ENCODE results near the gene ZNF862.

The ZNF862 gene

DNA sequence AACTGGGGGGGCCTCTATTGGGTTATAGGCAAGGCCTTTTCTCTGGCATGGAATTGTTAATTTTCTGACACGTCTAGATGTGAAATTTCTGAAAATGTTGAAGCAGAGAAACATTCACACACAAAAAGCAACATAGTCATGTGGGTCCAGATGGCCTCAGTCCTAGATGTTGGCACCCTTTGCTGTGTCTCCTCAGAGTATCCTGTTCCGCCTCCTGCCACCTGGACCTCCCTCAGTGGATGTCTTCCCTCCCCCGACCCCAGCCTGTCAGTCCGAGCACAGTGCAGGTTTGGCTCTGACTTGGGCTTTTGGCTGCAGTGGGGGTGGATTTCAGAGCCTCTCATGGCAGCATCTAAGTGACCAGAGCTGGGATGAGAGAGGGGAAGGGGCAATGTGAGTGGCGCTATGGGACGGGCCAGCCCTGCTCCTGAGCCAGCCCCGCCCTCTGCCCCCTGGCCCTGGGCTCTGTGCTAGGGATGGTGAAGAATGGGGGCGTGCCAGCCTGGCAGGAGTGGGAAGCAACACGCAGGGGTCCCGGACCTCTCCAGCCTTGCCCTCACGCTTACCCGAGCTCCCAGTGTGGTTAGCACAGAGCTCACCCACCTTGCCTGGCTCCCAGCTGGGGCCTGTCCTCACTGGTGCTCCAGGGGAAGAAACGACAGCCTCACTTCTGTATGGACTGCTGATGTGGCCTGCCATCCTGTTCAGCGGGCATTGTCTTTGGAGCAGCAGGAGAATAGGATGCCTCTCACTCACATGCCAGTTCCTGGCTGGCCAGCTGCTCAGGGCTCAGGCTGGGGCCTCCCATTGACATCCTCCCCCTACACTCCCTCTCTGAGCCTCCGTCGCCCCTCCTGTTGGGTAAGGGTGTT is 41.8 kb downstream of the ZNF862 start (continued):
- TF ChIP-seq ZNF565 (CRISPR knock-in tag; conservative IDR thresholded peaks at IDR 0.05; ENCODE audit: low read depth) (no peak), PPARA (CRISPR knock-in tag; IDR thresholded peaks at IDR 0.05; ENCODE audit: borderline replicate concordance) (no peak), ZNF70 (CRISPR knock-in tag; IDR thresholded peaks at IDR 0.05) (no peak)

DNA sequence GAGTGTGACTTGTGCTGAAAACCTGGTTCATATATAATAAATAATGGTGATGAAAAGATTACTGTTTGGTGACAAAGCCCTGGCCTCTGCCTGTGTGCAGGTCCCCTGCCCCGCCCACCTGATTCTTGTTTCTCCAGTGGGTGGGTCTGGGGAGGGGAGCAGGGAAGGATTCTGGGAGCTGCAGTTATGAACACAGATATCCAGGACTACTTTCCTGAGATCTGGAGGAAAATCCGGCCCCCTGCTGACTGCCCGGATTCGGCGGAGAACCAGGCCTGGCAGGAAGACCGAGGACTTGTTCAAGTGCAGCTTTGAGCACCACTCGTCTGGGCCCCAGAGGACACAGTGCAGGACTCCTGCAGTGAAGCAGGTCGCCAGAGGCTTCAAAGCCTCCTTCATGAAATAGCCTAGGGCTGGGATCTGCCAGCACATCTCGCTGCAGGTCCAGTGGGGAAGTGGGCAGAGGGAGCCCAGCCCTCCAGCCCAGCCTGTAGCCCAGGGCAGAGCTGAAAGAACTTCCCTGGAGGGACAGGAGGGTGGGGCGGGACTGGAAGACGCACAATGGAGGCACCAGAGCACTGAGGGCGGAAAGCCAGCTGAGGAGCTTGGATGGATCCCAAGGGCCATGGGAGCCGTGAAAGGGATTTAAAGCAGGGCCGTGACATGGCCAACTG is 42.6 kb downstream of the ZNF862 start:
- no peak for ATAC-seq
- TF ChIP-seq ZNF565 (CRISPR knock-in tag; conservative IDR thresholded peaks at IDR 0.05; ENCODE audit: low read depth) = no peak
- TF ChIP-seq, protein P1, sequence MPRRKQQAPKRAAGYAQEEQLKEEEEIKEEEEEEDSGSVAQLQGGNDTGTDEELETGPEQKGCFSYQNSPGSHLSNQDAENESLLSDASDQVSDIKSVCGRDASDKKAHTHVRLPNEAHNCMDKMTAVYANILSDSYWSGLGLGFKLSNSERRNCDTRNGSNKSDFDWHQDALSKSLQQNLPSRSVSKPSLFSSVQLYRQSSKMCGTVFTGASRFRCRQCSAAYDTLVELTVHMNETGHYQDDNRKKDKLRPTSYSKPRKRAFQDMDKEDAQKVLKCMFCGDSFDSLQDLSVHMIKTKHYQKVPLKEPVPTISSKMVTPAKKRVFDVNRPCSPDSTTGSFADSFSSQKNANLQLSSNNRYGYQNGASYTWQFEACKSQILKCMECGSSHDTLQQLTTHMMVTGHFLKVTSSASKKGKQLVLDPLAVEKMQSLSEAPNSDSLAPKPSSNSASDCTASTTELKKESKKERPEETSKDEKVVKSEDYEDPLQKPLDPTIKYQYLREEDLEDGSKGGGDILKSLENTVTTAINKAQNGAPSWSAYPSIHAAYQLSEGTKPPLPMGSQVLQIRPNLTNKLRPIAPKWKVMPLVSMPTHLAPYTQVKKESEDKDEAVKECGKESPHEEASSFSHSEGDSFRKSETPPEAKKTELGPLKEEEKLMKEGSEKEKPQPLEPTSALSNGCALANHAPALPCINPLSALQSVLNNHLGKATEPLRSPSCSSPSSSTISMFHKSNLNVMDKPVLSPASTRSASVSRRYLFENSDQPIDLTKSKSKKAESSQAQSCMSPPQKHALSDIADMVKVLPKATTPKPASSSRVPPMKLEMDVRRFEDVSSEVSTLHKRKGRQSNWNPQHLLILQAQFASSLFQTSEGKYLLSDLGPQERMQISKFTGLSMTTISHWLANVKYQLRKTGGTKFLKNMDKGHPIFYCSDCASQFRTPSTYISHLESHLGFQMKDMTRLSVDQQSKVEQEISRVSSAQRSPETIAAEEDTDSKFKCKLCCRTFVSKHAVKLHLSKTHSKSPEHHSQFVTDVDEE (CRISPR knock-in tag; IDR thresholded peaks at IDR 0.05) = no peak
- TF ChIP-seq, protein P2, sequence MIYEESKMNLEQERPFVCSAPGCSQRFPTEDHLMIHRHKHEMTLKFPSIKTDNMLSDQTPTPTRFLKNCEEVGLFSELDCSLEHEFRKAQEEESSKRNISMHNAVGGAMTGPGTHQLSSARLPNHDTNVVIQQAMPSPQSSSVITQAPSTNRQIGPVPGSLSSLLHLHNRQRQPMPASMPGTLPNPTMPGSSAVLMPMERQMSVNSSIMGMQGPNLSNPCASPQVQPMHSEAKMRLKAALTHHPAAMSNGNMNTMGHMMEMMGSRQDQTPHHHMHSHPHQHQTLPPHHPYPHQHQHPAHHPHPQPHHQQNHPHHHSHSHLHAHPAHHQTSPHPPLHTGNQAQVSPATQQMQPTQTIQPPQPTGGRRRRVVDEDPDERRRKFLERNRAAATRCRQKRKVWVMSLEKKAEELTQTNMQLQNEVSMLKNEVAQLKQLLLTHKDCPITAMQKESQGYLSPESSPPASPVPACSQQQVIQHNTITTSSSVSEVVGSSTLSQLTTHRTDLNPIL (CRISPR knock-in tag; IDR thresholded peaks at IDR 0.05; ENCODE audit: low read depth) = no peak
- no peak for TF ChIP-seq ZNF8 (CRISPR knock-in tag; IDR thresholded peaks at IDR 0.05)
- TF ChIP-seq, protein P3, sequence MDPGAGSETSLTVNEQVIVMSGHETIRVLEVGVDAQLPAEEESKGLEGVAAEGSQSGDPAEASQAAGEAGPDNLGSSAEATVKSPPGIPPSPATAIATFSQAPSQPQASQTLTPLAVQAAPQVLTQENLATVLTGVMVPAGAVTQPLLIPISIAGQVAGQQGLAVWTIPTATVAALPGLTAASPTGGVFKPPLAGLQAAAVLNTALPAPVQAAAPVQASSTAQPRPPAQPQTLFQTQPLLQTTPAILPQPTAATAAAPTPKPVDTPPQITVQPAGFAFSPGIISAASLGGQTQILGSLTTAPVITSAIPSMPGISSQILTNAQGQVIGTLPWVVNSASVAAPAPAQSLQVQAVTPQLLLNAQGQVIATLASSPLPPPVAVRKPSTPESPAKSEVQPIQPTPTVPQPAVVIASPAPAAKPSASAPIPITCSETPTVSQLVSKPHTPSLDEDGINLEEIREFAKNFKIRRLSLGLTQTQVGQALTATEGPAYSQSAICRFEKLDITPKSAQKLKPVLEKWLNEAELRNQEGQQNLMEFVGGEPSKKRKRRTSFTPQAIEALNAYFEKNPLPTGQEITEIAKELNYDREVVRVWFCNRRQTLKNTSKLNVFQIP (CRISPR knock-in tag; IDR thresholded peaks at IDR 0.05; ENCODE audit: borderline replicate concordance, low read depth) = no peak
- TF ChIP-seq ISL1 (CRISPR knock-in tag; IDR thresholded peaks at IDR 0.05) = no peak
- no peak for TF ChIP-seq ARNTL (CRISPR knock-in tag; IDR thresholded peaks at IDR 0.05; ENCODE audit: borderline replicate concordance, low read depth)
- TF ChIP-seq SNAI2 (CRISPR knock-in tag; IDR thresholded peaks at IDR 0.05) = no peak
- TF ChIP-seq BACH2 (CRISPR knock-in tag; IDR thresholded peaks at IDR 0.05; ENCODE audit: borderline replicate concordance) = no peak
- TF ChIP-seq ZFP30 (CRISPR knock-in tag; IDR thresholded peaks at IDR 0.05) = no peak
- no peak for TF ChIP-seq ZNF70 (CRISPR knock-in tag; IDR thresholded peaks at IDR 0.05)
- no peak for TF ChIP-seq ZFP3 (CRISPR knock-in tag; IDR thresholded peaks at IDR 0.05)
- no peak for TF ChIP-seq RARB (CRISPR knock-in tag; IDR thresholded peaks at IDR 0.05)

DNA sequence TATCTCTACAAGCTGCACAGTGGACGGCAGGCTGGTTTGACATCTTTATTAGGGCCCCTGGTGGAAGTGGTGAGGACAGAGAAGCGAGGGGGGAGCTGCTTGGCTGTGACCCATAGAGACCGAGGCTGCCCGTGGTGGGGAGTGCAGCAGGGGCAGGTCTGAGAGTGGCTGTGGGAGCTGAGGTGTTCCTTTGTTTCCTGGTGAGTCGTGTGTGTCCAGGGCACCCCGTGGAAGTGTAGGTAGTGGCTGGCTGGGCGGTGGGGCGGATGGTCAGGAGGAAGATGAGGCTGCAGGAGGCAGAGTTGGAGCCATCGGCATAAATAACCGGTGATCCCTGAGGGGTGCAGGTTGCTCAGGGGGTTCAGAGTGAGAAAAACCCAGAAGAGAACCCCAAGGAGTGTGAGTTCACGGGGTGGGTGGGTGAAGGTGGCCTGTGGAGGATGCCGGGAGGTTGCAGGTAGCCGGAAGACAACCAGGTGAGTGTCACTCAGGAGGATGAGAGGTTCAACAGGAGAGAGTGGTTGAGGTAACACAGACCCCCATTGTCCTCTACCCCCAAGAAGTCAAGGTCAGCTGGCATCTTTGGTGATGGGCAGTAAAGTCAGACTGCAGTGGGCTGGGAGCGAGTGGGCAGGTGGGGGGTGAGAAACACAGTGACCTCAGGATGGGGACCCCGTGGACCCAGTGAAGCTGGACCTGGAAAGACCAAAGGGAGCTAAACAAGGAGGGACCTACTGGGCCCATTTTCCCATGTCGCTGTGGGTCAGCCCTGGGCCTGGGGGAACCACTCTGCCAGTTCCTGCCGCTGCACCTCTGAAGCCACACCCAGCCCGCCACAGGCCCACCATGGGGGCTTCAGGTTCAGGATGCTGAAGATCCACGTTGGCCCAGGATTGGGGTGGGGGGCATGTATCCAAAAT is 43.4 kb downstream of the ZNF862 start:
- TF ChIP-seq OSR1 (CRISPR knock-in tag; IDR thresholded peaks at IDR 0.05) = no peak
- no peak for ATAC-seq

DNA sequence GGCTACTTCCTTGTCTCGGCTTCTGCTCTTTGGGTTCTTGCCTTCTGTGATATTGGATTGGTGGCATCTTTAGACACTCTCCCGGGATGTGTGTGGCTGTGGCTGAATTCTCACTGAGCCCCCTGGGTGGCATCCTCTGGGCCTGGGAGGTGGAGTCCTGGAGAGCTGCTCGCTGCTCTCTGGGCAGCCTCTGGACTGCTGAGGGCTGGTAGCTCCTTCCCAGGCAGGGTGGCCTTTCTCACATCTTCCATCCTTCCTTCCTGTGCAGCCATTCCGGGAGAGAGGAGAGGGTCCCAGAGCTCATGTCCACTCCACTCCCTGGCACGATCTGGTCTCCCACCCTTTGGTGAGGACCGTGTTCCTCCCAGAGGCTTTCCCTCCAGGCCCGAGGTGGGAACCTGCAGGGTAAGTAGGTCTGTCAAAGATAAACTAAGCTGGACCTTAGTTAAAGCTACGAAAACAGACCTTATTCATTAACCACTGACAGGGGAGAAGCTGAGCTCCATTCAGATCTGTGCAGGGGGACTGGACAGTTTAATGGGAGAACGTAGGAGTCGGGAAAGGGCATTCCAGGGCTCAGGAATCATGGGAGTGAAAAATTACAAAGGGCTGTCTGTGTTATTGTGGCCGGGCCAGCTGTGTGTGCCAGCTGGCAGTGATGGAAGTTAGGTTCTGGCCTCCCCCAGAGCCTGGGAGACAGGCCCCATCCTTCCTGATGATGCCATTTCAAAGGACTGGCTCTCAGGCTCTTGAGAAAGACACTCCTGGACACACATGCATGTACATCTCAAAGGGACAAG is 44.3 kb downstream of the ZNF862 start:
- no peak for ATAC-seq
- TF ChIP-seq TCF4 (CRISPR knock-in tag; IDR thresholded peaks at IDR 0.05; ENCODE audit: borderline replicate concordance) = no peak
- TF ChIP-seq ARNTL (CRISPR knock-in tag; IDR thresholded peaks at IDR 0.05; ENCODE audit: borderline replicate concordance, low read depth) = no peak
- TF ChIP-seq, protein P4, sequence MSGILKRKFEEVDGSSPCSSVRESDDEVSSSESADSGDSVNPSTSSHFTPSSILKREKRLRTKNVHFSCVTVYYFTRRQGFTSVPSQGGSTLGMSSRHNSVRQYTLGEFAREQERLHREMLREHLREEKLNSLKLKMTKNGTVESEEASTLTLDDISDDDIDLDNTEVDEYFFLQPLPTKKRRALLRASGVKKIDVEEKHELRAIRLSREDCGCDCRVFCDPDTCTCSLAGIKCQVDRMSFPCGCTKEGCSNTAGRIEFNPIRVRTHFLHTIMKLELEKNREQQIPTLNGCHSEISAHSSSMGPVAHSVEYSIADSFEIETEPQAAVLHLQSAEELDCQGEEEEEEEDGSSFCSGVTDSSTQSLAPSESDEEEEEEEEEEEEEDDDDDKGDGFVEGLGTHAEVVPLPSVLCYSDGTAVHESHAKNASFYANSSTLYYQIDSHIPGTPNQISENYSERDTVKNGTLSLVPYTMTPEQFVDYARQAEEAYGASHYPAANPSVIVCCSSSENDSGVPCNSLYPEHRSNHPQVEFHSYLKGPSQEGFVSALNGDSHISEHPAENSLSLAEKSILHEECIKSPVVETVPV (CRISPR knock-in tag; IDR thresholded peaks at IDR 0.05) = no peak
- TF ChIP-seq, protein P3 (CRISPR knock-in tag; IDR thresholded peaks at IDR 0.05; ENCODE audit: borderline replicate concordance, low read depth) = no peak
- TF ChIP-seq ZC3H10 (CRISPR knock-in tag; IDR thresholded peaks at IDR 0.05) = no peak
- no peak for TF ChIP-seq ZFP30 (CRISPR knock-in tag; IDR thresholded peaks at IDR 0.05)
- no peak for TF ChIP-seq OSR1 (CRISPR knock-in tag; IDR thresholded peaks at IDR 0.05)
- TF ChIP-seq, protein P2 (CRISPR knock-in tag; IDR thresholded peaks at IDR 0.05; ENCODE audit: low read depth) = no peak
- no peak for TF ChIP-seq GLIS3 (CRISPR knock-in tag; IDR thresholded peaks at IDR 0.05)
- TF ChIP-seq TOX (CRISPR knock-in tag; IDR thresholded peaks at IDR 0.05; ENCODE audit: borderline replicate concordance) = no peak
- no peak for TF ChIP-seq SNAI2 (CRISPR knock-in tag; IDR thresholded peaks at IDR 0.05)
- no peak for TF ChIP-seq ZNF565 (CRISPR knock-in tag; conservative IDR thresholded peaks at IDR 0.05; ENCODE audit: low read depth)
- TF ChIP-seq ZNF70 (CRISPR knock-in tag; IDR thresholded peaks at IDR 0.05) = no peak
- no peak for TF ChIP-seq ZNF8 (CRISPR knock-in tag; IDR thresholded peaks at IDR 0.05)
- no peak for TF ChIP-seq BACH2 (CRISPR knock-in tag; IDR thresholded peaks at IDR 0.05; ENCODE audit: borderline replicate concordance)

All from SK-N-SH treated with all-trans-retinoic acid at 6 μM for 48 hours (cell line).